Effector CD8-positive, alpha-beta T cell (primary cell): ENCODE results near the gene C4B.
"Not testable (repeated sequence)": the region's sequence is repeated elsewhere in the genome, so short reads cannot be mapped to it uniquely, and the experiment has no call there.

Source experiments
- DNase-seq: peaks from one replicate; lab custom pipeline; 2025; lab: John Stamatoyannopoulos, UW
- total RNA-seq, 4 experiments: gene quantifications; one replicate each; lab custom pipeline; 2026; lab: John Stamatoyannopoulos, UW

C4B gene
- total RNA-seq = 0 to 1.1 (median 0.38) reads per million in 4 experiments

GRCh38 chr6:32014547-32014946, at the start of gene C4B:
TSS of gene C4B (plus strand) at chr6:32014795. CDS start at chr6:32014846, 51 bp downstream.
- DNase-seq = not testable (repeated sequence)

GRCh38 chr6:31965700-31966099, 48.9 kb upstream of the C4B start:
- no peak for DNase-seq

DNA sequence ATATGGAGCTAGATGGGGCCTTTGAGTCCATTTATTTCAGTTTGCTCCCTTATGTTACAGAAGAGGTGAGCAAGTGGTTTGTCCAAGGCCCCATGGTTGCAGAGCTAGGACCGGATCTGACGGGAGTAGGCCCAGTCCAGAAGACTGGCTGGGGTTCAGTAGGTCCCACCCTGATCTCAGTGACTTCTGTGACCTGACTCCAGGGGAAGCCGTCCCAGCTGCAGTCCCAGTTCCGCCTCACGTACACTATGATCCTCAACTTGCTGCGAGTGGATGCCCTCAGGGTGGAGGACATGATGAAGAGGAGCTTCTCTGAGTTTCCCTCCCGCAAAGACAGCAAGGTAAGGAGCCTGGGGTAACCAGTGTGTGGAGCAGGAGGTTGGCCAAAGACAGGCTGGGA, 48.1 kb upstream of the C4B start:
- no peak for DNase-seq

DNA sequence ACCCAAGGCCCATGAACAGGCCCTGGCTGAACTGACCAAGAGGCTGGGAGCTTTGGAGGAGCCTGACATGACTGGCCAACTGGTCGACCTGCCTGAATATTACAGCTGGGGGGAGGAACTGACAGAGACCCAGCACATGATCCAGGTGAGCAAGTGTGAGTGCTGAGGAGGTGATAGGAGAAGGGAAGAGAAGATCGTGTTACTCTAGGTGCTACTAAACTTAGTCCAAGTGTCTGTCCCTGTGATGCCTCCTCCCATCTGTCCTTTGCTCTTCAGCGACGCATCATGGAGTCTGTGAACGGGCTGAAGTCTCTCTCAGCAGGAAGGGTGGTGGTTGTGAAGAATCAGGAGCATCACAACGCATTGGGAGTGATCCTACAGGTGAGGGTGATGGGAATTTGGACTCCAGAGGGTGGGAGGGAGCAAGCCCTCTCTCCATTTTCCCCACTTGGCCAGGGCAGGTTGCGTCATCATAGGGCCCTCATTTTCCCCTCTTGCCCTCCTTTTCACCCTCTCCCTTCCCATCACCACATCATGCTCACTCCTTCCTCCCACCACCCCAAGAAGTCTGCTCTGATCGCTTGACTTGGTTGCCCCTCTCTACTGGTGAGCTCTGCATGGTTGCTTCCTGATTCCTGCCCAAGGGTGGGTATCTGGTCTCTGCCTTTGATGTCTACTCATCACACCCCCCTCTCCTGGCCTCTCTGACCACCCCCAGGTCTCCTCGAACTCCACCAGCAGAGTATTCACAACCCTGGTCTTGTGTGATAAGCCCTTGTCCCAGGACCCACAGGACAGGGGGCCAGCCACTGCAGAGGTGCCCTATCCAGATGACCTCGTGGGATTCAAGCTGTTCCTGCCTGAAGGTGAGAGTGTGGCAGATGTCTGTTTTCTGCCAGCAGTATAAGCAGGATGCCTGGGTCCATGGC, 47.3 kb upstream of the C4B start:
- no peak for DNase-seq

- DNase-seq = no peak
These were observed 46.7 kb upstream of the C4B start for GRCh38 chr6:31967926-31968320.

- no peak for DNase-seq
These were observed 46.3 kb upstream of the C4B start for GRCh38 chr6:31968326-31968725.

GRCh38 chr6:31968791-31969711, 45.5 kb upstream of the C4B start:
- DNase-seq = no peak

DNA sequence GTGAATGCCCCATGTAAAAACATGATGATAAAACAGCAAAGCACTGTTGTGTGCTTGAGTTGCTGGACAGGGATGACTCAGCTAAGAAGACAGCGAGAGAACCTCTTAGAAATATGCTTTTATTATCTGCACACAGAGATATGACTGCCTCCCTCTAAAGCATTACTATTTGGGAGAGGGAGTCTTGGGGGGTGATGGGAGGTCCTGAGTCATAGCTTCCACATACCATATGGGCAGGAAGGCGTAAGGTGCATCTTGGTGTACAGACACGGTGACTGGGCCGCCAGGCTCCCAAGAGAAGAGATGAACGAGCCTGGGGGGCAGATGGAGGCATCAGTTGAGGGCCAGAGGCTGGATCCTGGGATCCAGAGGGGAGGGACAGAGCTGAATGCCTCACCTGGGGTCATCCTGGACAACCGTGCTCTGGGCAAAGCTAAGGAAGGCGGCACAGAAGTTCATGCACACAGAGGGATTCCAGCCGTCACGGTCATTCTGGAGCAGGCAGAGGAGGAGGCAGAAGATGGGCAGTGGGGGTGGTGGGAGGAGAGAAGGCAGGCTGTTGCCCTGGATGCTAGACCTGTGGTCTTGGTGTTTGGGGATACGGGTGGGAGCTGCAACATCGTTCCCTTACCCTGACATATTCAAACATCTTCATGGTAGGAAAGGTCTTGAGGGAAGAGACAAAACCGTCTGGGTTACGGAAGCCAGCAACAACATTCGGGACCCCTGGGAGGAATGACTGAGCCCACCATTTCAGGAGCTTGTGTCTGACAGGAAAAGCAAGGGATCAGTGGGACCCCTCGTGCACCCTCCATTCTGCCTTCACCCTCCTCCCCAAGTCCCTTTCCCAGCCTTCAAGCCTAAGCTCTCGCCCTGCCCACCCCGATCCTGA, 44.6 kb upstream of the C4B start:
- DNase-seq = no peak

DNA sequence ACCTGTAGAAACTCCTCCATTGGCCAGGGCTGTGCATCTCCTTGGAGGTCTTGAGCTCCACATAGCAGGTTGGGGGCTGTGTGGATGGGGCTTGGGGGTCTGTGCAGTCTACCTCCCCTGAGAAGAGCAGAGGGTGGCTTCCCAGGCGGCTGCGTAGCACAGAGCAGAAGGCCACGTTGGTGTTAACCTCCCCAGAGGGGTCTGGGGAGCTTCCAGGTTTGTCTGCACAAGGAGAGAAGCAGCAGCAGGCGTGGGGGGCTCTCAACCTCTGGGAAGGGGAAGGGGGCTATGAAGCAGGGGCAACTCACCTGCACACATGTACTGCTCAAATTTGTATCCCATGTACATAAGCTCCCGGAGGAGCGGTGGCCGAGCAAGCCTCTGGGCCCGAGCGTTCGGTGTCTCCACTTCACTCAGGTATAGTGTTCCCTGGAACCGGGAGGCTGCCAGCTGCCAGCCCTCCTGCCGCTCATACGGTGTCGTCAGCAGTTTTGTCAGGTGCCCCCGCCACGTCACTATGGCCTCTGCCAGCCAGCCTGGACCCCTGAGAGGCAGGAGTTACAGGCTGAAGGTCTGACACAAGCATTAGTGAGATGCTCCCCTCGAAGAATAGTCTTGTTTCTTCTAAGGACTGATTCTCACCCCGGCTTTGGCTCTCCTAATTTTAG, 43.9 kb upstream of the C4B start:
- DNase-seq = no peak

- DNase-seq = no peak
These were observed 43.2 kb upstream of the C4B start for GRCh38 chr6:31971279-31971992.

DNA sequence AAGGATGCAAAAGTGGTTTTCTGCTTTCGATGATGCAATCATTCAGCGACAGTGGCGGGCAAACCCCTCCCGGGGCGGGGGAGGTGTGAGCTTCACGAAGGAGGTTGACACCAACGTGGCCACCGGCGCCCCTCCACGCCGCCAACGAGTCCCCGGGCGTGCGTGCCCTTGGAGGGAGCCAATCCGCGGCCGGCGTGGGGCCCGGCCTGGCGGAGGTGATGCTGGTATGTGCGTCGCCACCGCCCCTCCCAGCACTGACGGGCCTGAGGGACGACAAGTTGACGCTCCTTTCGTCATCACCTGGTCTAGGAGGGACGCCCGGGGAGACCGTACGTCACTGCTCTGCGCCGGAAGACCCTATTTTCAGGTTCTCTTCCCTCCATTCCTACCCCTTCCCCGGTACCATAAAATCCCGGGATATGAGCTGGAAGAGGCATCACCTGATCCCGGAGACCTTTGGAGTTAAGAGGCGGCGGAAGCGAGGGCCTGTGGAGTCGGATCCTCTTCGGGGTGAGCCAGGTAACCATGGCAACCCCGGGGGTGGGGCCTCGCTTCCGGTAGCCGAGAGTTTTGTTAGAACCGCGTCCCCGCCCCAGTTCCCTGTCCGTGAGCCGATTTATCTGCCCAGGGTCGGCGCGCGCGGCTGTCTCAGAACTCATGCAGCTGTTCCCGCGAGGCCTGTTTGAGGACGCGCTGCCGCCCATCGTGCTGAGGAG, 42.4 kb upstream of the C4B start, which contains the start of gene DXO:
Gene DXO (minus strand): TSS at position 146 of the 716 bp plus-strand sequence. CDS start 463 bp downstream, outside the sequence.
- peak; percentile 98 for DNase-seq

DNA sequence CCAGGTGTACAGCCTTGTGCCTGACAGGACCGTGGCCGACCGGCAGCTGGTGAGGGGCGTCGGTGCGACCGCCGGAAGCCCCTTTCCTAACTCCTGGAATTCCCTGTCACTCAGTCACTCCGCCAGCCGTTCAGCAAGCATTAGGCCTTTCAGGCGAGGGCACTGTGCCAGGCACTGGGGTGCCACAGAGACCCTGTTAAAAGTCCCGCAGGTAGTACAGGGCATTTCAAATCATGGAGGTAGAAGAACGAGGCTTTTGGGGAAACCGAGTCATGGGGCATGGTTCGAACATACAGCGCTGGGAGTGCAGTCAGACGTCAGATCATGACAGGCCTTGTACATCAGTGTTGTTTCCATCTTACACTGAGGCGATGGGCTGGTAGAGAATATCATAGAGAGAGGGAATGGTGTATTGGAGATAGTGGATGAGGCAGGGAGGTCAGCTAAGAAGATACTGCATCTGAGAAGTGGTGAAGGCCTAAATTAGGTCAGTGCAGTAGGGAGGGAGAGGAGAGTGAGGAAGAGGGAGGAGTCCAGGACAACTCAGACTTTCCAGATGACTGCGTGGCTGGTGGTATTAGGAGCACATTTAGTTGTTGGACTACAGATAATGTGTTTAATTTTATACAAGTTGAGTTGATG, 41.8 kb upstream of the C4B start:
- DNase-seq = no peak

DNA sequence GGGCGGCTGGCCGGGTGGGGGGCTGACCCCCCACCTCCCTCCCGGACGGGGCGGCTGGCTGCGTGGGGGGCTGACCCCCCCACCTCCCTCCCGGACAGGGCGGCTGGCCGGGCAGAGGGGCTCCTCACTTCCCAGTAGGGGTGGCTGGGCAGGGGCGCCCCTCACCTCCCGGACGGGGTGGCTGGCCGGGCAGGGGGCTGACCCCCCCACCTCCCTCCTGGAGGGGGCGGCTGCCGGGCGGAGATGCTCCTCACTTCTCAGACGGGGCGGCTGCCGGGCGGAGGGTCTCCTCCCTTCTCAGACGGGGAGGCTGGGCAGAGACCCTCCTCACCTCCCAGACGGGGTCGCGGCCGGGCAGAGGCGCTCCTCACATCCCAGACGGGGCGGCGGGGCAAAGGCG, 38.5 kb upstream of the C4B start:
- not testable (repeated sequence) for DNase-seq

DNA sequence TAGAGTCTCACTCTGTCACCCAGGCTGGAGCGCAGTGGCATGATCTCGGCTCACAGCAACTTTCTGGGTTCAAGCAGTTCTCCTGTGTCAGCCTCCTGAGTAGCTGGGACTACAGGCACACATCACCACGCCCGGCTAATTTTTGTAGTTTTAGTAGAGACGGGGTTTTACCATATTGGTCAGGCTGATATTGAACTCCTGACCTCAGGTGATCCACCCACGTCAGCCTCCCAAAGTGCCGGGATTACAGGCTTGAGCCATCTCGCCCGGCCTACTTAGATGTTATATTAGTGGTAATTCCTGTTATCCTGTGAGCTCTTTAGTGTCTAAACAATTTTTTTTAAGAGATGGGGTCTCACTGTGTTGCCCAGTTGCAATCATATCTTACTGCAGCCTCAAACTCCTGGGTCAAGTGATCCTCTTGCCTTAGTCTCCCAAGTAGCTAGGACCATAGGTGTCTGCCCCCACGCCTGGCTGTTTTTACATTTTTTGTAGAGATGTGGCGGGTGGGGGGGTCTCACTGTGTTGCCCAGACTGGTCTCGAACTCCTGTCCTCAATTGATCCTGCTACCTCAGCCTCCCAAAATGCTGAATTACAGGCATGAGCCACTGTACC, 36.7 kb upstream of the C4B start:
- DNase-seq = no peak

GRCh38 chr6:31978831-31979230, 35.8 kb upstream of the C4B start:
- no peak for DNase-seq

DNA sequence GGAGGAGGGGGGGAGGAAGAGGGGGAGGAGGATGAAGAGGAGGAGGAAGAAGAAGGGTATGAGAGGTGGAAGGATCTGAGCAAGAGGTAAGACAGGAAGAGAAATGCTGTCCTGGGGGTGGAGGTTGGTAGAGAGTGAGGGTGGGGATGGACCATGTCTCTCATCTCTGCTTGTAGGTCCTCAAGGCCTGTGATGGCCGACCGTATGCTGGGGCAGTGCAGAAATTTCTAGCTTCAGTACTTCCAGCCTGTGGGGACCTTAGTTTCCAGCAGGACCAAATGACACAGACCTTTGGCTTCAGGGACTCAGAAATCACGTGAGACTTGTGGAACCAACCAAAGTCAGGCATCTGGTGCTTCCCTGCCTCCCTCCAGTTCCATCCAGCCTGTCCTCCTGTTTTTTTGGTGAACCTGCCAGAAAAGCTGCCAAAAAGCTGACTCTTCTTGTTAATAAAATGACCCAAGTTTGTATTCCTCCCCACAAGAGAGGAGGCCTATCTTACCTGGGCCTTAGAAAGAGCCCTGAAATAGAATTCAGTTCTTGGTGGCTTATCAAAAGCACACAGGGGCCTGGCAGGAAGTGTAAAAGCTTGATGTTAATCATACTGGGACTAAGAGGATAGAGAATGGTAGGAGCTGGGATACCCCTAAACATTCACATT, 35.2 kb upstream of the C4B start:
- no peak for DNase-seq

DNA sequence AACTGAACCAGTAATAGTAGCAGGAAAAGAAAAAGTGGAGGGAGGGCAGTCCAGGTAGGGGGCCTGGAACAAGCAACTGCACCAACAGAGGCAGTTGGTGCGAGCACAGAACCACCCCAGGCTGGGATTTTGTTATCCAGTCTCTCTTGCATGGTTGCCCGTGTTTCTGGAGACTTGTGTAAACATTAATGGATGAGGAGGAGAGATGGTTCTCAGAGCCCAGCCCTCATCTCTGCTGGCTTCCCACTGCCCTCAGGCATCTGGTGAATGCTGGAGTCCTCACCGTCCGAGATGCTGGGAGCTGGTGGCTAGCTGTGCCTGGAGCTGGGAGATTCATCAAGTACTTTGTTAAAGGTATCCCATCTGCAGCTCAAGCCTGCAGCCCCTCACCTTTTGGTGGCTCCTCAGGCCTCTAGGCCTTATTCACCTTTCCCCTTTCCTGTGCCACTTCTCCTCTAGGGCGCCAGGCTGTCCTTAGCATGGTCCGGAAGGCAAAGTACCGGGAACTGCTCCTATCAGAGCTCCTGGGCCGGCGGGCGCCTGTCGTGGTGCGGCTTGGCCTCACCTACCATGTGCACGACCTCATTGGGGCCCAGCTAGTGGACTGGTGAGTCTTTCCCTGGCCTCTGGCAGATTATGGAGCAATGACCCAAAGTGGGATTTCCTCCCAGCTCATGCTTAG, 34.3 kb upstream of the C4B start:
- DNase-seq = not testable (repeated sequence)
